ENCODE measurements around the gene CYTH2.
"Not testable (repeated sequence)": the region's sequence is repeated elsewhere in the genome, so short reads cannot be mapped to it uniquely, and the experiment has no call there.

Gene CYTH2

GRCh38 chr19:48513289-48514122, 44.3 kb downstream of the CYTH2 start:
- DNase-seq, result peak; percentile 72 to 87 (median 81)

- DNase-seq, result no peak
These were observed 44.9 kb downstream of the CYTH2 start for GRCh38 chr19:48514123-48514458.

- no peak for DNase-seq
These were observed 47.4 kb downstream of the CYTH2 start for GRCh38 chr19:48516536-48516935.

GRCh38 chr19:48518207-48518606, 49.0 kb downstream of the CYTH2 start:
- DNase-seq, result peak in 1 of 3 experiments; percentile 47

- DNase-seq, result not testable (repeated sequence)
These were observed 50.3 kb downstream of the CYTH2 start for GRCh38 chr19:48519426-48519825.

- DNase-seq, result no peak
These were observed 51.0 kb downstream of the CYTH2 start for GRCh38 chr19:48520134-48520533.

- DNase-seq, result no peak
These were observed 55.1 kb downstream of the CYTH2 start for GRCh38 chr19:48524221-48524620.

GRCh38 chr19:48524732-48525131, 55.6 kb downstream of the CYTH2 start:
- no peak for DNase-seq

- no peak for DNase-seq
These were observed 60.0 kb downstream of the CYTH2 start for GRCh38 chr19:48529156-48529555.

GRCh38 chr19:48530066-48530720, 61.0 kb downstream of the CYTH2 start:
- no peak for DNase-seq

- no peak for DNase-seq
These were observed 61.6 kb downstream of the CYTH2 start for GRCh38 chr19:48530770-48531169.

All from NCI-H1417 (cell line).